HG02852 (cell line): ENCODE measurements around the gene ZCCHC10.
A peak's percentile ranks its signal among the peaks of the same experiment; 100 is the strongest.

Experiments
- ATAC-seq: cut with Tn5 transposase; IDR thresholded peaks from one replicate; pipeline ENCODE4 v1.9.1; 2021; ENCODE audit warnings: mild to moderate bottlenecking, moderate library complexity; ENCODE audit not compliant: unreplicated experiment

ZCCHC10 gene

GRCh38 chr5:133025804-133026663, at the start of gene ZCCHC10:
Gene ZCCHC10, minus strand, starts transcription at chr5:133026549. Its CDS starts 12 bp downstream, at chr5:133026537.
- ATAC-seq: peak; percentile 98

GRCh38 chr5:133075572-133076536, 49.5 kb upstream of the ZCCHC10 start:
- ATAC-seq: no peak

GRCh38 chr5:133072021-133072420, 45.7 kb upstream of the ZCCHC10 start:
- no peak for ATAC-seq

- ATAC-seq: no peak
Observed at GRCh38 chr5:133066045-133066444, 39.7 kb upstream of the ZCCHC10 start.

GRCh38 chr5:133065471-133065870, 39.1 kb upstream of the ZCCHC10 start:
- ATAC-seq: no peak

GRCh38 chr5:133063965-133064364, 37.6 kb upstream of the ZCCHC10 start:
- no peak for ATAC-seq

GRCh38 chr5:133062276-133062675, 35.9 kb upstream of the ZCCHC10 start:
- ATAC-seq: no peak

- no peak for ATAC-seq
Observed at GRCh38 chr5:133059621-133060020, 33.3 kb upstream of the ZCCHC10 start.

- ATAC-seq: no peak
Observed at GRCh38 chr5:133056891-133057290, 30.5 kb upstream of the ZCCHC10 start.

- ATAC-seq: no peak
Observed at GRCh38 chr5:133054697-133055471, 28.5 kb upstream of the ZCCHC10 start.

- no peak for ATAC-seq
Observed at GRCh38 chr5:133053448-133053847, 27.1 kb upstream of the ZCCHC10 start.

- ATAC-seq: peak; percentile 28
Observed at GRCh38 chr5:133052317-133053175, 26.2 kb upstream of the ZCCHC10 start.

GRCh38 chr5:133051542-133052316, 25.4 kb upstream of the ZCCHC10 start, which contains the start of gene HSPA4:
Gene HSPA4, plus strand, starts transcription at chr5:133052013. Its CDS starts 238 bp downstream, at chr5:133052251.
- ATAC-seq: peak; percentile 76

GRCh38 chr5:133051061-133051541, 24.8 kb upstream of the ZCCHC10 start:
- ATAC-seq: no peak

GRCh38 chr5:133050521-133050920, 24.2 kb upstream of the ZCCHC10 start:
- no peak for ATAC-seq

- no peak for ATAC-seq
Observed at GRCh38 chr5:133049726-133050048, 23.3 kb upstream of the ZCCHC10 start.

GRCh38 chr5:133048993-133049725, 22.8 kb upstream of the ZCCHC10 start:
- no peak for ATAC-seq

- ATAC-seq: no peak
Observed at GRCh38 chr5:133047404-133047803, 21.1 kb upstream of the ZCCHC10 start.
